Sigmoid colon (tissue), 7 donors: ENCODE data around the gene GRAPL. TPM values are rescaled to one million over a fixed set of nuclear protein-coding genes. Genes with fewer than 3 reads are reported as not detected.
"Not testable (repeated sequence)": the region's sequence is repeated elsewhere in the genome, so short reads cannot be mapped to it uniquely, and the experiment has no call there.

ENCODE experiments used
- DNase-seq: peaks from one replicate; pipeline ENCODE4 v3.0.0-alpha.2; 2019
- H3K27ac ChIP-seq, 4 donors: fragments of 200-600 bp; sonication (generic); one replicate each; pipeline ENCODE4 v1.5.1; 2016 to 2019; ENCODE audit warnings: mild to moderate bottlenecking in 1 of 4
- H3K27me3 ChIP-seq, 3 donors: fragments of 200-600 bp; sonication (generic); one replicate each; pipeline ENCODE4 v1.5.1; 2019; ENCODE audit warnings: mild to moderate bottlenecking in 1 of 3
- H3K36me3 ChIP-seq, 4 donors: fragments of 200-600 bp; sonication (generic); one replicate each; pipeline ENCODE4 v1.5.1; 2016 to 2019
- H3K4me1 ChIP-seq, 4 donors: fragments of 200-600 bp; sonication (generic); one replicate each; pipeline ENCODE4 v1.5.1; 2017 to 2019
- H3K4me3 ChIP-seq, 4 donors: fragments of 200-600 bp; sonication (generic); one replicate each; pipeline ENCODE4 v1.5.1; 2017 to 2019; ENCODE audit warnings: mild to moderate bottlenecking in 2 of 4, moderate library complexity in 1 of 4
- H3K9me3 ChIP-seq, 4 donors: fragments of 200-600 bp in 3 of 4; sonication (generic) in 3 of 4; one replicate each; pipeline versions ENCODE4 v1.5.1 to v1.6.1; 2013 to 2019
- POLR2AphosphoS5 ChIP-seq, 4 donors: sonication (generic); formaldehyde crosslinking; IDR thresholded peaks; one replicate each; pipeline ENCODE4 v1.6.1; 2017; ENCODE audit warnings: antibody characterized with exemption in 4 of 4
- WGBS, 2 donors: extraction: QIAGEN DNeasy Blood & Tissue Kit; methylation state at CpG; one replicate each; pipeline ENCODE4 v1.1.7; 2013; 5-methylcytosine and 5-hydroxymethylcytosine counted together
- intact Hi-C: fragments of 100-400 bp; cut with DNase I; formaldehyde crosslinking; loops from one replicate; pipeline ENCODE4 v1.15.1; 2023
- polyA plus RNA-seq, 3 donors: library from polyadenylated mRNA; stranded (reverse); fragments of 200-250 nt; gene quantifications; one replicate each; pipeline ENCODE4 v1.2.3, GENCODE V29; 2013
- total RNA-seq, 4 donors: library from RNA; depleted of rRNA; stranded (reverse); fragments of >200 nt; gene quantifications; one replicate each; pipeline ENCODE4 v1.1.0, GENCODE V29; 2016
- donor health status: healthy with polysubstance abuse.
- donor health status: Bipolar disorder and iron deficiency.
- donor health status: healthy.

Gene GRAPL
- total and polyA plus RNA-seq, 7 donors: 0.54 to 14.8 (median 2.5) TPM; not detected in 2

GRCh38 chr17:19162384-19163216, 35.2 kb downstream of the GRAPL start:
- WGBS, 2 donors: no CpG with 5 or more reads among the region's 71 CpGs
- H3K27ac ChIP-seq, H3K4me1 ChIP-seq, H3K4me3 ChIP-seq, H3K27me3 ChIP-seq, H3K9me3 ChIP-seq, H3K36me3 ChIP-seq, intact Hi-C loops, DNase-seq: not testable (repeated sequence)

- WGBS, 2 donors: no CpG with 5 or more reads among the region's 3 CpGs
- H3K36me3 ChIP-seq, H3K4me3 ChIP-seq, H3K4me1 ChIP-seq, intact Hi-C loops, H3K27ac ChIP-seq, H3K9me3 ChIP-seq, DNase-seq, H3K27me3 ChIP-seq: not testable (repeated sequence)
These were observed 47.0 kb downstream of the GRAPL start for GRCh38 chr17:19174422-19174821.

GRCh38 chr17:19175410-19175809, 48.0 kb downstream of the GRAPL start:
- DNase-seq, intact Hi-C loops, H3K36me3 ChIP-seq, H3K4me3 ChIP-seq, H3K9me3 ChIP-seq, H3K4me1 ChIP-seq, H3K27ac ChIP-seq, H3K27me3 ChIP-seq: not testable (repeated sequence)
- no CpG with 5 or more reads among the region's 20 CpGs for WGBS, 2 donors

GRCh38 chr17:19181040-19181875, 53.9 kb downstream of the GRAPL start:
- H3K9me3 ChIP-seq, H3K36me3 ChIP-seq, H3K4me3 ChIP-seq, H3K27ac ChIP-seq, intact Hi-C loops, H3K27me3 ChIP-seq, H3K4me1 ChIP-seq, DNase-seq: not testable (repeated sequence)
- no CpG with 5 or more reads among the region's 33 CpGs for WGBS, 2 donors

DNA sequence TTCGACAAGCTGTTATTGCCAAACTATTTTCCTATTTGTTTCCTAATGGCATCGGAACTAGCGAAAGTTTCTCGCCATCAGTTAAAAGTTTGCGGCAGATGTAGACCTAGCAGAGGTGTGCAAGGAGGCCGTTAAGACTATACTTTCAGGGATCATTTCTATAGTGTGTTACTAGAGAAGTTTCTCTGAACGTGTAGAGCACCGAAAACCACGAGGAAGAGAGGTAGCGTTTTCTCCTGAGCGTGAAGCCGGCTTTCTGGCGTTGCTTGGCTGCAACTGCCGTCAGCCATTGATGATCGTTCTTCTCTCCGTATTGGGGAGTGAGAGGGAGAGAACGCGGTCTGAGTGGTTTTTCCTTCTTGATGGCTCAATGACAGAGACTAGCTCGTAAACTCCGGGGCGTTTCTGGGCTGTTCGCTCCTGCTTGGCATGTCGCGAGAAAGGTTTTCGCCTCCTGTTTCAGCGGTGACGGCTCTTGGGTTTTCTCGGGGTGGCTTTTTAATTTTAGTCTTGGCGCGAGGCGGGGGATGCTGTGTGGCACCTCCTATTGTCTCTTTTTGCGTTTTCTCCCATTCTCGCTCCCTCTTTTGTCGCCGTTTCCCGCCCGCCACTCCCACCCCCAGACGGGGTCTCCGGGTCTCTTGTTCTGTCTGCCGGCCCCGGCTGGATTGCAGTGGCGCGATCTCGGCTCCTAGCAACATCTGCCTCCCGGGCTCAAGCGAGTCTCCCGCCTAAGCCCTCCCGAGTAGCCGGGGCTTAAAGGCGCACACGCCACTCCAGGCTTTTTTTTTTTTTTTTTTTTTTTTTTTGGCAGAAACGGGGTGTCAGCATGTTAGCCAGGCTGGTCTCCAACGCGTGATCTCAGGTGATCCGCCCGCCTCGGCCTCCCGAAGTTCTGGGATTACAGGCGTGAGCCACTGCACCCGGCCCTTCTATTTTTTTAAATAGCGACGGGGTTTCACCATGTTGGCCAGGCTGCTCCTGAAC, 60.8 kb downstream of the GRAPL start:
- H3K36me3 ChIP-seq, H3K4me3 ChIP-seq, intact Hi-C loops, H3K27me3 ChIP-seq, DNase-seq, H3K4me1 ChIP-seq, H3K9me3 ChIP-seq, H3K27ac ChIP-seq: not testable (repeated sequence)
- WGBS, 2 donors: 0% methylated on average over 9 of the region's 62 CpGs
- peak; percentile 16 to 99 (median 96) for TF ChIP-seq POLR2AphosphoS5 (IDR thresholded peaks at IDR 0.05)

- DNase-seq, H3K9me3 ChIP-seq, H3K27me3 ChIP-seq, H3K4me3 ChIP-seq, intact Hi-C loops, H3K36me3 ChIP-seq, H3K27ac ChIP-seq, H3K4me1 ChIP-seq: not testable (repeated sequence)
- no CpG with 5 or more reads among the region's 39 CpGs for WGBS, 2 donors
These were observed 61.7 kb downstream of the GRAPL start for GRCh38 chr17:19188870-19189708.

DNA sequence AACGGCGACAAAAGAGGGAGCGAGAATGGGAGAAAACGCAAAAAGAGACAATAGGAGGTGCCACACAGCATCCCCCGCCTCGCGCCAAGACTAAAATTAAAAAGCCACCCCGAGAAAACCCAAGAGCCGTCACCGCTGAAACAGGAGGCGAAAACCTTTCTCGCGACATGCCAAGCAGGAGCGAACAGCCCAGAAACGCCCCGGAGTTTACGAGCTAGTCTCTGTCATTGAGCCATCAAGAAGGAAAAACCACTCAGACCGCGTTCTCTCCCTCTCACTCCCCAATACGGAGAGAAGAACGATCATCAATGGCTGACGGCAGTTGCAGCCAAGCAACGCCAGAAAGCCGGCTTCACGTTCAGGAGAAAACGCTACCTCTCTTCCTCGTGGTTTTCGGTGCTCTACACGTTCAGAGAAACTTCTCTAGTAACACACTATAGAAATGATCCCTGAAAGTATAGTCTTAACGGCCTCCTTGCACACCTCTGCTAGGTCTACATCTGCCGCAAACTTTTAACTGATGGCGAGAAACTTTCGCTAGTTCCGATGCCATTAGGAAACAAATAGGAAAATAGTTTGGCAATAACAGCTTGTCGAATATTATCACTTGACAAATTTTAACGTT, 62.5 kb downstream of the GRAPL start:
- H3K9me3 ChIP-seq, H3K27ac ChIP-seq, H3K4me1 ChIP-seq, H3K27me3 ChIP-seq, DNase-seq, intact Hi-C loops, H3K36me3 ChIP-seq, H3K4me3 ChIP-seq: not testable (repeated sequence)
- no CpG with 5 or more reads among the region's 36 CpGs for WGBS, 2 donors

GRCh38 chr17:19196382-19197204, 69.2 kb downstream of the GRAPL start:
- H3K9me3 ChIP-seq, H3K36me3 ChIP-seq, H3K27me3 ChIP-seq, H3K4me1 ChIP-seq, intact Hi-C loops: not testable (repeated sequence)
- WGBS, 2 donors: 6% methylated on average over 12 of the region's 33 CpGs; no CpG with 5 or more reads in 1 of the 2 donors
- Histone ChIP-seq H3K27ac (peak overlapping the region; percentile 39 to 74 (median 48)), H3K4me3 (peak overlapping the region in 3 of 4 donors; percentile 27 to 41 (median 34))
- peak; percentile 55 for DNase-seq

GRCh38 chr17:19202448-19202847, 75.1 kb downstream of the GRAPL start:
- H3K27me3 ChIP-seq, H3K4me1 ChIP-seq, H3K36me3 ChIP-seq, H3K9me3 ChIP-seq, H3K4me3 ChIP-seq, DNase-seq, H3K27ac ChIP-seq, intact Hi-C loops: not testable (repeated sequence)
- whole genome bisulfite sequencing, 2 donors: no CpG with 5 or more reads among the region's 20 CpGs

GRCh38 chr17:19203429-19203828, 76.0 kb downstream of the GRAPL start:
- H3K9me3 ChIP-seq, H3K36me3 ChIP-seq, H3K27ac ChIP-seq, H3K4me3 ChIP-seq, H3K27me3 ChIP-seq, DNase-seq, intact Hi-C loops, H3K4me1 ChIP-seq: not testable (repeated sequence)
- no CpG with 5 or more reads among the region's 3 CpGs for WGBS, 2 donors
